HG03045 (cell line): Measurements from ENCODE around the gene UBE2J1.
"Not testable (repeated sequence)": the region's sequence is repeated elsewhere in the genome, so short reads cannot be mapped to it uniquely, and the experiment has no call there.

ENCODE experiments used
- ATAC-seq: cut with Tn5 transposase; IDR thresholded peaks from one replicate; pipeline ENCODE4 v1.9.1; 2021; ENCODE audit warnings: mild to moderate bottlenecking, moderate library complexity; ENCODE audit not compliant: unreplicated experiment

The UBE2J1 gene, protein sequence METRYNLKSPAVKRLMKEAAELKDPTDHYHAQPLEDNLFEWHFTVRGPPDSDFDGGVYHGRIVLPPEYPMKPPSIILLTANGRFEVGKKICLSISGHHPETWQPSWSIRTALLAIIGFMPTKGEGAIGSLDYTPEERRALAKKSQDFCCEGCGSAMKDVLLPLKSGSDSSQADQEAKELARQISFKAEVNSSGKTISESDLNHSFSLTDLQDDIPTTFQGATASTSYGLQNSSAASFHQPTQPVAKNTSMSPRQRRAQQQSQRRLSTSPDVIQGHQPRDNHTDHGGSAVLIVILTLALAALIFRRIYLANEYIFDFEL

DNA sequence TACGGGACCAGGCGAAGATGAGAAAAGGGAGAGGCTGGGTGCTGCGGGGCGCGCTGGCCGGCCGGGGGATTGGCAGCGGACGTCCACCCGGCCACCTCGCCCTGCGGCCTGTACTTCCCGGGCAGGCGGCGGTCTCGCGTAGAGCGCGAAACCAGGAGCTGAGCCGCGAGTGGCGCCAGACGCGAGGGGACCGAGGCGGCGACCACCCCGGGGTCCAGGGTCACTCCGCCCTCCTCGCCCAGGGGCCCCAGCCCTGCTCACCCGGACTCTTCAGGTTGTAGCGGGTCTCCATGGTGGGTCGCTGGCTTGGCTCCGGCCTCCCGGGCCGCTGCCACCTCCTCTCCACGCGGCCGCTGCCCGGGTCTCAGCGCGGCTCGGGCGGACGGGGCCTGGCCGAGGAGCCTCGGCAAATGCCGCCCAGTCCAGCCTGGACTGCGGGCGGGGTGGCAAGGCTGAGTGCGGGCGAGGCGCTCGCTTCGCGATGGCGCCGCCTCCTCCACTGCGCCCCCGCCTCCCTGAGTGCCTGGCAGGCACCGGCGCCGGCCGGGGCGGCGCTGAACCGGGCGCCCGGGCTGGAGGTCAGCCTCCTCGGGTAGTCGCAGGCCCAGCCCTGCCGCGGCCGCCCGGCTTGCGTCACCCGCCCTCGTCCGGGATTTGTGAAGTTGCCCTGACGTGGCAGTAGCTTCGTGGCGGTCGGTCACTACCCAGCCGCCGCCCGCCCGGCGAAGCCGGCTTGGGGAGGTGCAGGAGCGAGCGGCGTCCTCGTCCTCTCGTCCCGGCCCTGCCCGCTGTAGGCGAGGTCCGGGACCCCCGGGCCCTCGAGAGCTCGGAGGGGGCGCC, at the start of gene UBE2J1:
TSS of gene UBE2J1 (minus strand) at position 445 of the 840 bp plus-strand sequence. CDS start at position 292, 153 bp downstream.
- peak; percentile 60 for ATAC-seq

DNA sequence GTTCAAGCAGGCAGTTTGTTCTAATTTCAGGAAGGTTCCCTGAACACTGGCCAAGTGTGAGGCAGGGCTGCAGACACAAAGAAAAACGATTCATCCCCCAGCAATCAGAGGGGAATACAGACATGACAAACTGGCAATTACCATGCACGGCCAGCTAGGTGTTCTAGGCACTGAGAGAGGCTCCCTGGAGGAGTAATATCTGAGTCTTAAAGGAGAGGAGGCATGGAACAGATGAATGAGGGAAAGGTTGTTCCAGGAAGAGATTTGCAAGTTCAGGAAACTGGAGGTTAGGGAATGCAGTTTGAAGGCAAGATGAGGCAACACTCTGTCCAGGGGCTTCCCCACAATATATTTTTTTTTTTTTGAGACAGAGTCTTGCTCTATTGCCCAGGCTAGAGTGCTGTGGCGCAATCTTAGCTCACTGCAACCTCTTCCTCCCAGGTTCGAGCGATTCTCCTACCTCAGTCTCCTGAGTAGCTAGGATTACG, 48.4 kb upstream of the UBE2J1 start:
- no peak for ATAC-seq

DNA sequence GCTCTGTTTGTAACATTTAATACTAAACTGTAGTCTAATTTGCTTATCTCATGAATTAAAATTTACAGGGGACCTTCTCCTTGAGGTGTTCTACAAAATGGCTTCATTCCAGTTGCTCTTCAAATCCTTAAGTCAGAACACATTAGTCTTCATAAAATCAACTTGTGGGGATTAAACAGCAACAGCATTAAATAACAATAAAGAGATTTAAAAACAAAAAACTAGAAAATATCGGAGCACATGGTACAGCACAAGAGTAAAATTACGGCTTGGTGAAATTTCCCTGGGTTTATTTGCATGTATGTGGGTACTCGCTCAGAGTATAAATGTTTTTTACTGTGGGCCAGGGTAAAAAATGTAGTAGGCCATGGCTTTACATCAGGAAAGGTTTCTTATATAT, 47.5 kb upstream of the UBE2J1 start:
- ATAC-seq: no peak

DNA sequence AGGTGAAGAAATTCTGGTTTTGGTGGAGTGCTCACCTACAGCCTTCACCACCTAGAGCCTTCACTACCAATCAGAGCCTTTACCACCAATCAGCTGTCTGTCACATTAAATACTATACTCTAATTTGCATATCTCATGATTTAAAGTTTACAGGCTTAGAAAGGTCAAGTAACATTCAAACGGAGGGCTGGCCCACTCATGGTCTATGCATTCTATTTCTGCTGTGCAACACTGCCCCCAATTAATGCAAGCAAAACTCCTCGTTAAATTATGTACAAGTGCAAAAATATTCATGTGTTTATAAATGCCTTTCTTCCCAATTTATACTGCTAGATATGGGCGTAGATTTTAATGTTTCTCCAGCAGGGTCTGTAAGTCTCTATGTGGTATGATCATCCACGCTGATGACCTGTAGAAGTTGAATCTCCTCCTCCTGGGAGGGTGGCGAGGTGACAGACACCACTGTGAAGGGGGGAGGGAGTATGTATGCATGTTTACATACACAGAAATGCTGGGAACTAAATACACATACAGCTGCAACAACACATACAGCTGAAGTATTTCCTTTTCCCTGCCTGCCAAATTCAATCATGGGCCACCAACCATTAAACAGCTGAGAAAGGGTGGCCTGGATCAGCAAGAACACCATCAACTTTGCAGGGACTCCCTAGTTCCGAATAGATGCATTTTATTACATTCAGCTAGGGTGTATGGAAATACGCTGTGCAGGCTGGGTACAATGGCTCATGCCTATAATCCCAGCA, 46.4 kb upstream of the UBE2J1 start:
- no peak for ATAC-seq

DNA sequence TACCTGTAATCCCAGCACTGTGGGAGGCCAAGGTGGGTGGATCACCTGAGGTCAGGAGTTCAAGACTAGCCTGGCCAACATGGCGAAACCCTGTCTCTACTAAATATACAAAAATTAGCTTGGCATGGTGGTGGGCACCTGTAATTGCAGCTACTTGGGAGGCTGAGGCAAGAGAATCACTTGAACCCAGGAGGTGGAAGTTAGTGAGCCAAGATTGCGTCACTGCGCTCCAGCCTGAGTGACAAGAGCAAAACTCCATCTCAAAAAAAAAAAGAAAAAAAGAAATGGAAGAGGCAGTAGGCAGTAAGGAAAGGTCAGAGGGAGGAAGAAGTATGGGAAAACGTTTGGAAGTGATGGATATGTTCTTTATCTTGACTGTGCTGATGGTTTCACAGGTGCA, 45.4 kb upstream of the UBE2J1 start:
- not testable (repeated sequence) for ATAC-seq

DNA sequence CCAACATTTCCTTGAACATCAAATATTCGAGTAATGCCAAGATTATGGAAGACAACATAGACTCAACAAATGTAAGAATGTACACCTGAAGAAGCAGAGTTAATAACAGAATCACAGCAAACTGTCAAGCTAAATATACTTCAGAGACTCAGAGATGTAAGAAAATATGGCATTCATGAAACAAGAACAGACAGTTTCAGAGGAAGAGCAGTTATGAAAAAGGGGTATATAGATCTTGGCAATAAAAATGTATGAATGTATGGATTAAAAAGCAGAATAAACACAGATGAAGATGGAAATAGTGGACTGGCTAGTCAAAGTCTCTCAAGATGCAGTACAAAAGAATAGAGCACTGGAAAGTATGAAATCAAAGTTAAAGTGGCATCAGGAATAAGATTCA, 41.1 kb upstream of the UBE2J1 start:
- ATAC-seq: no peak

DNA sequence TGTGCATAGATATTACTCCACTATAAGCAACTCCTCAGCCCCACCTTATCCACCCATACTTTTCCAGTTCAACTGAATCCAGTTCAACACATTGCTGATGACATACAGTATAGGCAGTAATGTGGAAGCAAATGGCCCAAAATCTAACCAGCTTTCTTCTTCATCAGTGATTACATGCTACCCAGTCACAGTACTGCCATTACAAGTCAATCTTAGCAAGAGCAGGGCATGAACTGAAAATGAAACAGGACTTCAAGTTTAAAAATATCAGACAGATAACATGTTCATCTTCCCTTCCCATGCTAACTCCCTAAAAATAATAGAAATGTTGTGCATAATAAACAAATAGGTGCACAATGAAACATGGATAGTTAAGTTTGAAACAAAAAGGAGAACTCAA, 40.3 kb upstream of the UBE2J1 start:
- no peak for ATAC-seq

DNA sequence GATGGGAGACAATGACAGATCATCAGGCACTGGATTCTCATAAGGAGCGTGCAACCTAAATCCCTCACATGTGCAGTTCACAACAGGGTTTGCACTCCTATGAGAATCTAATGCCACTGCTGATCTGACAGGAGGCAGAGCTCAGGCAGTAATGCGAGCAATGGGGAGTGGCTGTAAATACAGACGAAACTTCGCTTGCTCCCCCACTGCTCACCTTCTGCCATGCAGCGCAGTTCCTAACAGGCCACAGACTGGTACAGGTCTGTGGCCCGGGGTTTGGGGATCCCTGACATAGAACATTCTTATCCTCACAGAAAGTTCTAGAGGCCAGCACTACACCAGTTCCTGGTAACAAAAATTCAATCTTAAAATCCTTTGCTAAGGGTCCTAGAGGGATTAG, 36.3 kb upstream of the UBE2J1 start:
- ATAC-seq: no peak

DNA sequence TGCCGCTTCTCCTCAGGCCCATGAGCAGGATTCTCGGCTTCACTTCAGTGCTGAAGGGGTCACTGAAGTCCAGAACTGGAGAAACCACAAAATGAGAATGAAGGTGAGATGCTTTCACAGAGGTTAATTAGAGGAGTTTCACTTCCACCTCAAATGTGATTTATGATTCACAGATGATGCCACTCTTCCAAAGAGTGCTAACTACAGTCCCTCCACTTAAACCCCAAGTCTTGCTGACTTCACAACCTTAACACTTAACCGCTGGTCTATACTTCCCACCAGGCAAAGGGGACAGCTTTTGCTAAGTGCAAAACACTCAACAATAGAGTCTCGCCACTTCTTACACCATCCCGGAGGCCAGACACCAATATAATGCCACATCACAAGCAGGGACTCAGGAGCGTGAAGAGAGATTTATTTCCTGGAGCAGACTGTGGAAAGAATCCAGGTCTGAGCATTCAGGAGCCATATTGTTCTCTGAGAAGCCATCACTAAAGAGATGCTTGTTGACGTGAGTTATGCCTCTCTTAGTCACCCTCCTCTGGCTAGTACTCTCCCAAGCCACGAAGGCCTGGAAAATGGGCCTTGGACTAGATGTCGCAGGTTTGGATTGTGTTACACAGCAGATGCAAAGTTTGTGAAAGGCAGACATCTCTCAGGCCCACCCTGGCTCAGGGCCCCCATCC, 35.1 kb upstream of the UBE2J1 start:
- ATAC-seq: peak; percentile 92

DNA sequence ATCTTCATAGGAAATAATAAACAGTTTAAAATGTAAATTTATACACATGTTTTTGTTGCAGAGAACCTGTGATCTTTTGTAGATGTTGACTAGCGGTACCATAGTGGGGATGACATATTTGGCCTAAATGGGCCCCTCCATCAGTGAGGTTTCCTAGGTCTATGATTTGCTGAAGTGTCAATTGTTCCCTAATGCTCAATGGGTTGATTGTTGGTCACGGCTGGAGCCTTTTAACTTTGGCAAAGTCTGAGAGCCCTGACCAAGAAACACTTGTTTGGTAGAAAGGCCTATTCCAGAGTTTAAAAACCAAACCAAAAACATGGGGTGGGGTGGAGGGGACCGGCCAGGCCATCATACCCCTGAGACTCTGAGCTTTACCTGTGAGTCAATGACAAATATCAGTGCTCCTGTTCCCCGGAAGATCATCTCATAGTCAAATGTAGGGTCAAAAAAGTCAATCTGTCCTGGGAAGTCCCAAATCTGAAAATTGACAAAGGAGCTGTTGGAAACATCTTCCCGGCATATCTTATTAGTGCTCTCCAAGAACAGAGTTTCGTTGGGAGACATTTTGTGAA, 34.5 kb upstream of the UBE2J1 start:
- ATAC-seq: peak; percentile 28

DNA sequence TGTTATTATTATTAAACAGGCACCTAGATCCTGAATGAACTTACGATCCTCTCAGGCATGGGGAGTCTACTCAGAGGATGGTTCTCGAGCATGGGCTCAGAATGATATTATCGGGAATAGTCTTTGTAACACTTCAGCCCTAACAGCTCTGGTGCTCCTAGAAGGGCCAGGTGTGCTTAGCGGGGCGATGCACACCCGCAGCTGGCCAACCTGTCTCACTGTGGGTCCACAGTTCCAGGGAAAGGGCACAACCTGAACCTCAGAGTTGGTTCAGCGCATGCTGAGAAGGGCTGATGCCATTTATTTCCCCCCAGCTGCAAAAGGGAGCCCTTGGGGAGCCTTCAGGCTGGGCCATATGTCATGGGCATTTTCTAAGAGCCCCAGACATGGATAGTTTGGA, 33.3 kb upstream of the UBE2J1 start:
- no peak for ATAC-seq

DNA sequence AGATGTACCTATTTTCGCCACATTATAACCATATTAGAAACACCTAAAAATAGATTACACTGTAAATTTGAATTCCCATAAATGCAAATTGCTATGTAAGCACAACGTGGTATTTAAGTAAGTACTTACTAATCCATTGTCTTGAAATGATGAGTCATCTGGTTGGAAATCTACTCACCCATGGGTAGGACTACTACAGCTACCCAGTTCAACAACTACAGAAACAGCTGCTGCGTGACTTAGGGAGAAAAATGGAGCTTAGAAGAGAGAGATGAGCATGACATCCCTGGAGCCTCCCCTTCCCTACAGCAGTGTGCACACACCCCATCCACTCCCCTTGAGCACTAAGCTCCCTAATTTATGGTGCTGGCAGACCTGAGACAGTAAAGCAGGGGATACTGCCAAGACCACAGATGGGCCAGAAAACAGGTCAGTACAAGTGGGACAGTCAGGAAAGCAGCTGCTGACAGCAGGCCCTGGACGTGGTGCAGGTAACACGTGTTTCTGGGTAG, 32.7 kb upstream of the UBE2J1 start:
- ATAC-seq: peak; percentile 36

DNA sequence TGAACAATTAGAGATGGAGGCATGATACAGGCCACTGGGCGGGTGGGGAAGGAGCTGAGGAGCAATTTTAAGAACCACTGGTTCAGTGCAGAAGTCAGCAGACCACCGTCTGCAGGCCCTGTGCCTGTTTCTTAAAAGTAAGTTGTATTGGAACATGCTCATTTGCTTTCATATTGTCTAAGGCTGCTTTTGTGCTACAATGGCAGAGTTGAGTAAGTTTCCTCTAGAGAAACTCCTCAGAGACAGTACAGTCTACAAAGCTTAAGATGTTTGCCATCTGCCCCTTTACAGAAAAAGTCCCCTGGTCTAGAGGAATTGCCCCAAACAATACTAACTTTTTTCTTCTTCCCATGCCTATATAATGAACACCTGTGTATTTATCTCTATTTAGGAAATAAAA, 28.5 kb upstream of the UBE2J1 start:
- ATAC-seq: no peak

DNA sequence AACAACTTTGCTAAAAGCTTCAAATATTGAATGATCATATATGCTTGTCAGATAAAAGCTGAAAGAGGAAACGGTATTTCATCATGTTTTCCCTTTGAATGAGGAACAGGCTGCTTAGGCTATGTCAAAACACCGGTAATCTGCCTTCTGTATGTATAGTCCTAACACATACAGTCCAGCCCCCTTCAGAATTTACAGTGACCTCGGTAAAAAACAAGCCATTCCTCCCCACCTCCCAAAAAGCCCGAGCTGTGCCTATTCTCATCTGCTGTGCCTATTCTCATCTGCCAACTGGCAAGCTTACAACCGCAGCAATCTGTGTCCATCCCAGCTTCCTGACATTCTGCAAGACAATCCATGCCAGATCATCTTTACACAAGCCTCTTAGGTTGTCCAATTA, 26.8 kb upstream of the UBE2J1 start:
- ATAC-seq: no peak

DNA sequence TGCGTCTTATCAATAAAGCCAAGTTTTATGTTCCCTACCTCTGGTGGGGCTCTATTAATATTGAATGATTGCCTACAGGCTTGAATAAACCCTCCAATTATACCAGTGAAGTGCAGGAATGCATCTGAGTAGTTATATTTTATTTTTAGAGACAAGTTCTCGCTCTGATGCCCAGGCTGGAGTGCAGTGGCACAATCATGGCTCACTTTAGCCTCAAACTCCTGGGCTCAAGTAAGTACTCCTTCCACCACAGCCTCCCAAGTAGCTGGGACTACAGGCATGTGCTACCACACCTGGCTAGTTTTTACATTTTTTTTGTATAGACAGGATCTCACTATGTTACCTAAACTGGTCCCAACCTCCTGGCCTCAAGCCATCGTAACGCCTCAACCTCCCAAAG, 26.1 kb upstream of the UBE2J1 start:
- ATAC-seq: no peak

DNA sequence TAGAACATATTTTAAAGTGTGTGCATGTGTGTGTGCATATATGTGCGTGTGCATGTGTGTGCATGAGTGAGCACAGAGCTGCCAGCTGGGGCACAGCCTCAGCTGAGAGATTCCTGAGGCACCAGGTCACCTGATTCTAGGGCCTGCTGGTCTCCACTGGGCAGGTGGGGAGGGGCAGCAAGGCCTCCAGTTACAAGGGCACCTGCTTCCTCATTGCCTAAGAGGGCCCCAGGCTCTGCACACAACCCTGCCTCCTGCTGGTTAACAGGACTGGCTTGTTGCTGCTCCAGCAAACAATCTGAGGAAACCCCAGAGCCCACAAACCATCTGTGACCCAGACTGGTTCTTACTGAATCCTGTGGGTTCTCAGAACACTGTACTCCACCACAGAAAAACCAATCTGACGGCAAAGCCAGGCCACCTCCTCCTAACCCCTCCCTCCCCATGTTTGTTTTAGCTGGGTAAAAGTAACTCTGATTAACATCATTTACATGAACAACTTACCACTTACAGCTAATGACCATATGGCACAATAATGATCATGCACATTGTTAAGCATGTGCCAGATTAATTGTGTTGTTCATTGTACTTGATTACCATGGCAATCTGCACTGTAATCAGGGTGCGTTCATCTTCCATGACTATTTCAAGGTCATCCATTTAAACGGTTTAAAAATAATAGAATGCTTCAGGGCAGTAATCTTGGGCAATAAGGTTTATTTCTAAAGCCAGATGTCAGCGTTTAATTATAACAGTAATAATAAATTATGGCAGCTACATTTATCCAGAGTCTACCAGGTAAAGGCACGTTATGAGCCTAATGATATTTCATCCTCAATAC, 23.1 kb upstream of the UBE2J1 start:
- ATAC-seq: peak; percentile 84

DNA sequence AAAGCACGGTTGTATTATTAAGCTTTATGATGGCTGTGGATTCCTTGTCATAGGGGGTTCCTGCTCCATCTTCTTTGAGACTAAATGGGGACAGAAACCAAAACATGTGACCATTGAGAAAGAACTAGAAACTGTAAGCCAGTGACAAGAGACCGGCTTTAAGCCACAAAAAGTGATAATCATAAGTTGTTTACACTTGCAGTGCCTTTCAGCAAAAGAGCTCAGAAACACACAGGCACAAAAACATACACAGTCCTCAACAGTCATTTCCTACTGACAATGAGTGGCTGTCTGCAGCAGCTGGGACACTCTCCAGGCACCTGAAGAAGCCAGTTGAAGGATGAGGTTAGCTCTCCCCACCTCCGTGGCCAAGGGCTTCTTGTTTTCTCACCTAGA, 20.0 kb upstream of the UBE2J1 start:
- peak; percentile 48 for ATAC-seq

DNA sequence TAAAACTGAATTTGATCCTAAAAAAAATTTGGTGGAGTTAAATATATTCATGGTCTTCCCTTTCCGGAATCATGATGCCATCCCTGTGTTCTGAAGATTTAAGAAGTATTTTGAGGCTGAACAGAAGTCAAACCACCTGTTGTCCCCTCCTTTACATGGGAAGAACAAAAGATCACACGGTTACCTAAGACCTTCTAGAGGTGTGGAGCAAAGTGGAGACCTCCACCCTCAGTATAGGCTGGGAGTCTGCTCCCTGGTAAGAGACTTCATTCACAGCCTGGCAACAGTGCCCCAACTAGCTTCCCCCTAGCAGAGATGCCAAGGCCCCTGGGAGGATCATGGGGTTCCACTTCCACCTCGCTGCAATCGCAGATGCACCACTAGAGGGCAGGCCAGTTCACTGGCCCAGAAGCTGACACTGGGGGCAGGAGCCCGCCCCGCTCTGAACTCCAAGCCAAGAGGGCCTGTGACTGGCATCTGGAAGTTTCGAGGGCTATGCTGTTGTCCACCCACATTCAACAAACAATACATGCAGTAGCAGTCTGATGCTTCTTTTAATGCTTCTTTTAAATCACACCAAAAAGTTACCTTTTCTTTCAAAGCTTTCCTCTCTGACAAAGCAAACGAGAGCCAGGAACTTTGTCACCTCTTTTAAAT, 19.5 kb upstream of the UBE2J1 start:
- ATAC-seq: peak; percentile 69

DNA sequence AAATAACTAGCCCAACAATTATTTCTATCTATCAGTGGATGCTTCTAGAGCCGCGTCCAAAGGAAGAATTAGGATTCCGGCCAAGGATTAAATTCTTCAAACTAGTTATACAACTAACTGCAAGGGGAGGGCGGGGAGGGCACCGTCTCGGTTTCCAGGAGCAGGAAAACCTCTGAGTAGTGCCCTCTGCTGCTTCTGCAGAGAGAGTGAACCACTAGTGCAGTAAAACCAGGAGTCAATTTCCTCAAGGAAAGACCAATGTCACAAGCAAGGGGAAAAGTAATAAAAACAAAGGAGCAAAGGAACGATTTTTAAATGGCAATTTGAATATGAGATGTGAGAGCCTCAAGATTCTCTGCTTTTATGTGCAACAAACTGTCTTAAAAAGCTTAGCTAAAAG, 16.5 kb upstream of the UBE2J1 start:
- no peak for ATAC-seq
